IMR-90 (cell line): ENCODE measurements around the gene MICU1. TPM values are rescaled to one million over a fixed set of nuclear protein-coding genes. Genes with fewer than 3 reads are reported as not detected.

ENCODE experiments used
- ATAC-seq: fragments of 200-7000 bp; cut with Tn5 transposase; 2 replicates; pipeline ENCODE4 v1.9.1; 2020; ENCODE audit warnings: low read depth, mild to moderate bottlenecking, moderate library complexity
- BruUV-seq: library from RNA; stranded (reverse); fragments of 400-500 nt; replicated peaks from 2 replicates; lab custom pipeline; 2021; lab: Mats Ljungman, UMichigan
- CTCF ChIA-PET: fragments of 300-600 bp; formaldehyde crosslinking; extraction: SDS; loops from one replicate; lab custom pipeline; 2021; ENCODE audit warnings: antibody characterized with exemption; lab: Yijun Ruan, JAX
- POLR2A ChIA-PET: fragments of 300-600 bp; sonication (Branson Sonifier 250); formaldehyde crosslinking; loops from one replicate; lab custom pipeline; 2022; ENCODE audit warnings: antibody characterized with exemption; ENCODE audit not compliant: unreplicated experiment; lab: Charles Lee
- DNase-seq: peaks from one replicate; pipeline ENCODE4 v3.0.0; 2013
- H2AFZ ChIP-seq: replicated peaks from 2 replicates; pipeline ENCODE3; 2013; ENCODE audit warnings: low read length, mild to moderate bottlenecking; ENCODE audit not compliant: poor library complexity
- H2AK5ac ChIP-seq: 2 replicates; pipeline ENCODE4 v1.6.1; 2013; ENCODE audit warnings: low read depth, low read length, inconsistent platforms
- H2AK9ac ChIP-seq: replicated peaks from 2 replicates; pipeline ENCODE3; 2013; ENCODE audit warnings: mild to moderate bottlenecking, low read depth, low read length, moderate library complexity; ENCODE audit not compliant: poor library complexity
- H2BK120ac ChIP-seq: 2 replicates; pipeline ENCODE4 v1.6.1; 2013; ENCODE audit warnings: low read depth, low read length, inconsistent platforms
- H2BK15ac ChIP-seq: 3 replicates; pipeline ENCODE4 v1.6.1; 2013; ENCODE audit warnings: low read depth, low read length, inconsistent platforms
- H2BK20ac ChIP-seq: 2 replicates; pipeline ENCODE4 v1.6.1; 2013; ENCODE audit warnings: low read depth, mild to moderate bottlenecking, inconsistent platforms, low read length, moderate library complexity
- H2BK5ac ChIP-seq: 2 replicates; pipeline ENCODE4 v1.6.1; 2013; ENCODE audit warnings: mild to moderate bottlenecking, low read depth, low read length, inconsistent platforms; ENCODE audit not compliant: poor library complexity, severe bottlenecking
- H3K14ac ChIP-seq: replicated peaks from 2 replicates; pipeline ENCODE4 v1.6.1; 2013; ENCODE audit warnings: low read depth, low read length, inconsistent platforms
- H3K18ac ChIP-seq: 2 replicates; pipeline ENCODE4 v1.6.1; 2013; ENCODE audit warnings: low read depth, low read length, control low read depth
- H3K23ac ChIP-seq: 2 replicates; pipeline ENCODE4 v1.6.1; 2013; ENCODE audit warnings: low read depth, low read length, inconsistent platforms
- H3K27ac ChIP-seq: 2 replicates; pipeline ENCODE4 v1.5.1; 2013; ENCODE audit warnings: mild to moderate bottlenecking, control low read depth, low read length; ENCODE audit not compliant: insufficient read depth
- H3K27me3 ChIP-seq: 2 replicates; pipeline ENCODE4 v1.6.1; 2013; ENCODE audit warnings: low read length; ENCODE audit not compliant: control insufficient read depth, insufficient read depth
- H3K36me3 ChIP-seq: 2 replicates; pipeline ENCODE4 v1.6.1; 2013; ENCODE audit warnings: low read length, mixed read lengths; ENCODE audit not compliant: control insufficient read depth, insufficient read depth
- H3K4ac ChIP-seq: 2 replicates; pipeline ENCODE4 v1.6.1; 2013; ENCODE audit warnings: low read depth, low read length, inconsistent platforms
- H3K4me1 ChIP-seq: 2 replicates; pipeline ENCODE4 v1.6.1; 2013; ENCODE audit warnings: low read length, mixed read lengths; ENCODE audit not compliant: control insufficient read depth, insufficient read depth
- H3K4me2 ChIP-seq: 2 replicates; pipeline ENCODE4 v1.6.1; 2013; ENCODE audit warnings: low read depth, mild to moderate bottlenecking, control low read depth, low read length, moderate library complexity
- H3K4me3 ChIP-seq: 2 replicates; pipeline ENCODE4 v1.5.1; 2013; ENCODE audit warnings: low read depth, mild to moderate bottlenecking, control low read depth, low read length, moderate library complexity; ENCODE audit not compliant: insufficient read depth
- H3K56ac ChIP-seq: 2 replicates; pipeline ENCODE4 v1.6.1; 2013; ENCODE audit warnings: low read length, inconsistent platforms; ENCODE audit not compliant: insufficient read depth; ENCODE audit errors: extremely low read depth
- H3K79me1 ChIP-seq, 2 experiments: 2 replicates each; pipeline ENCODE4 v1.6.1; 2013; ENCODE audit warnings: low read length in 2 of 2, inconsistent platforms in 1 of 2, low read depth in 1 of 2
- H3K9ac ChIP-seq: 2 replicates; pipeline ENCODE4 v1.6.1; 2013; ENCODE audit warnings: low read depth, low read length, control low read depth
- H3K9me1 ChIP-seq: 2 replicates; pipeline ENCODE4 v1.6.1; 2013; ENCODE audit warnings: low read length, inconsistent platforms; ENCODE audit not compliant: insufficient read depth
- H3K9me3 ChIP-seq: 2 replicates; pipeline ENCODE4 v1.6.1; 2013; ENCODE audit warnings: low read length; ENCODE audit not compliant: control insufficient read depth, insufficient read depth
- H4K20me1 ChIP-seq: 2 replicates; pipeline ENCODE4 v1.6.1; 2013; ENCODE audit warnings: low read length, inconsistent platforms; ENCODE audit not compliant: insufficient read depth
- H4K5ac ChIP-seq: 2 replicates; pipeline ENCODE4 v1.6.1; 2013; ENCODE audit warnings: mild to moderate bottlenecking, low read depth, low read length, control low read depth
- H4K8ac ChIP-seq, 2 experiments: 2 replicates each; pipeline ENCODE4 v1.6.1; 2013; ENCODE audit warnings: low read depth in 2 of 2, low read length in 2 of 2, control low read depth in 1 of 2, inconsistent platforms in 1 of 2
- H4K91ac ChIP-seq: 2 replicates; pipeline ENCODE4 v1.6.1; 2013; ENCODE audit warnings: low read depth, low read length, inconsistent platforms; ENCODE audit not compliant: insufficient read depth
- BHLHE40 ChIP-seq: fragments of 150-350 bp; IDR thresholded peaks from 2 replicates; pipeline ENCODE4 v1.6.1; 2016; ENCODE audit warnings: mild to moderate bottlenecking, low read depth, low read length
- CEBPB ChIP-seq: IDR thresholded peaks from 2 replicates; pipeline ENCODE4 v1.6.1; 2012; ENCODE audit warnings: low read depth, low read length, improper control_type of control experiment
- CHD1 ChIP-seq: IDR thresholded peaks from 2 replicates; pipeline ENCODE4 v1.6.1; 2012; ENCODE audit warnings: low read depth, low read length, improper control_type of control experiment
- CTCF ChIP-seq: conservative IDR thresholded peaks from 2 replicates; pipeline ENCODE4 v1.5.1; 2012; ENCODE audit warnings: mild to moderate bottlenecking, low read depth, low read length, improper control_type of control experiment
- ELK1 ChIP-seq: fragments of 150-350 bp; IDR thresholded peaks from 2 replicates; pipeline ENCODE4 v1.6.1; 2016; ENCODE audit warnings: low read depth, mild to moderate bottlenecking, low read length, moderate library complexity, borderline replicate concordance
- FOS ChIP-seq: fragments of 150-350 bp; IDR thresholded peaks from 2 replicates; pipeline ENCODE4 v1.6.1; 2016; ENCODE audit warnings: low read depth, low read length
- MAFK ChIP-seq: IDR thresholded peaks from 2 replicates; pipeline ENCODE4 v1.6.1; 2012; ENCODE audit warnings: low read depth, low read length, improper control_type of control experiment
- MAZ ChIP-seq: IDR thresholded peaks from 2 replicates; pipeline ENCODE4 v1.6.1; 2012; ENCODE audit warnings: low read depth, mild to moderate bottlenecking, low read length, improper control_type of control experiment, moderate library complexity, borderline replicate concordance
- MXI1 ChIP-seq: IDR thresholded peaks from 2 replicates; pipeline ENCODE4 v1.6.1; 2012; ENCODE audit warnings: low read depth, mild to moderate bottlenecking, low read length, moderate library complexity, borderline replicate concordance
- NFE2L2 ChIP-seq: fragments of 150-350 bp; IDR thresholded peaks from 2 replicates; pipeline ENCODE4 v1.6.1; 2016; ENCODE audit warnings: low read depth, mild to moderate bottlenecking, low read length
- POLR2A ChIP-seq: IDR thresholded peaks from 2 replicates; pipeline ENCODE4 v1.6.1; 2012; ENCODE audit warnings: mild to moderate bottlenecking, low read depth, low read length
- RAD21 ChIP-seq: IDR thresholded peaks from 2 replicates; pipeline ENCODE4 v1.6.1; 2012; ENCODE audit warnings: low read length, improper control_type of control experiment
- RCOR1 ChIP-seq: IDR thresholded peaks from 2 replicates; pipeline ENCODE4 v1.6.1; 2012; ENCODE audit warnings: mild to moderate bottlenecking, low read length, improper control_type of control experiment; ENCODE audit not compliant: insufficient replicate concordance
- RFX5 ChIP-seq: IDR thresholded peaks from 2 replicates; pipeline ENCODE4 v1.8.0; 2012; ENCODE audit warnings: low read depth, mild to moderate bottlenecking, low read length, moderate library complexity
- SMC3 ChIP-seq: fragments of 150-350 bp; IDR thresholded peaks from 2 replicates; pipeline ENCODE4 v1.6.1; 2016; ENCODE audit warnings: low read depth, mild to moderate bottlenecking, antibody characterized with exemption, low read length, moderate library complexity
- WGBS, 2 experiments: methylation state at CpG; one replicate each; pipeline versions ENCODE4 v1.1.5 to v1.1.7; 2013; ENCODE audit warnings: missing lambda C conversion rate in 2 of 2; ENCODE audit not compliant: insufficient read length in 1 of 2; ENCODE audit errors: extremely low coverage in 2 of 2; 5-methylcytosine and 5-hydroxymethylcytosine counted together
- dilution Hi-C: fragments of 300-500 bp; cut with HindIII; formaldehyde crosslinking; loops from one replicate; pipeline ENCODE4 v1.14.3; 2018; ENCODE audit warnings: low sequenced_read_pairs; ENCODE audit not compliant: unreplicated experiment
- in situ Hi-C: fragments of 300-500 bp; cut with MboI; formaldehyde crosslinking; loops from 3 replicates; pipeline ENCODE4 v1.14.3; 2019; ENCODE audit warnings: low sequenced_read_pairs, inconsistent platforms, mixed read lengths
- intact Hi-C: fragments of 100-400 bp; cut with micrococcal nuclease; formaldehyde crosslinking; loops from 2 replicates; pipeline ENCODE4 v1.10.0; 2022
- polyA plus RNA-seq, 3 experiments: library from polyadenylated mRNA; depleted of rRNA; stranded (reverse); fragments of >200 nt; gene quantifications; 2 replicates each; pipeline ENCODE4 v1.2.3, GENCODE V29; 2012; ENCODE audit warnings: low replicate concordance in 1 of 3
- total RNA-seq: library from RNA; depleted of rRNA; stranded (reverse); fragments of >200 nt; gene quantifications from 2 replicates; pipeline ENCODE4 v1.2.3, GENCODE V29; 2012
- TF ChIP-seq, protein P1 (sequence below): fragments of 150-350 bp; IDR thresholded peaks from 2 replicates; pipeline ENCODE4 v1.6.1; 2017; ENCODE audit warnings: mild to moderate bottlenecking, antibody characterized with exemption, low read length, low read depth

MICU1 gene
- total and polyA plus RNA-seq, 2 of the 4 experiments (the other 2 are of a cell fraction) = 43.6 to 44.7 TPM

DNA sequence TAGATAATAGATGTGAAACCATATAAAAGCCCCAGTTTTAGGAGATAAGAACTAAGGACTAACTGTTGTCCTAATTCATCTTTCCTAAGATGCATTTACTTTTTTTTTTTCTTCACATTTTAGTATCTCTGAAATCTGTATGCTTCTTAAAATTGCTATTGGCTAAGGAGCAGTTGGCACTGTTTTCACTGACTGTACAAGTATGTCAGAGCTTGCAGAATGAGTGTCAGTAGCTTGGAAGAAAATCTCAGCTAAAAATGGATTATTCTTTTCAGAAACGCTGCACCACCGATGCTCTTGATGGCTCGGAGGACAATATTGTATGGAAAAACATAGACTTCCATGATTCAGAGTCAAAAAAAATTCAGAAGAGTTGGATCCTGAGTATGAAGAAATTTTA lies 180.0 kb downstream of the MICU1 start:
- Histone ChIP-seq H2AK9ac (no peak overlapping the region), H3K27ac (no peak overlapping the region), H3K4me2 (no peak overlapping the region), H4K20me1 (no peaks in the 10 kb centered on the region), H3K9me3 (no peaks in the 10 kb centered on the region), H3K4ac (no peak overlapping the region), H2BK15ac (no peak overlapping the region), H3K9me1 (no peaks in the 10 kb centered on the region), H3K4me1 (no peaks in the 10 kb centered on the region), H2BK5ac (no peak overlapping the region), H3K36me3 (0 out of 2 replicates have a peak, but pooled peaks cover 2% of the 10 kb centered on the region), H3K4me3 (no peak overlapping the region), H2BK120ac (no peak overlapping the region), H3K14ac (no peak overlapping the region), H3K27me3 (no peaks in the 10 kb centered on the region), H4K8ac (no peak overlapping the region), H4K5ac (no peak overlapping the region), H2AFZ (no peak overlapping the region), H3K23ac (no peak overlapping the region), H2AK5ac (no peak overlapping the region), H3K18ac (no peak overlapping the region), H2BK20ac (no peak overlapping the region), H3K56ac (no peak overlapping the region), H3K9ac (no peak overlapping the region), H4K91ac (no peak overlapping the region), H3K79me1 (no peaks in the 10 kb centered on the region)
- DNase-seq (no peak), ATAC-seq (no peak)
- BruUV-seq = no TSS peak
- POLR2A ChIA-PET = no interaction called here
- dilution Hi-C loops (no loop called here), in situ Hi-C loops (no loop called here), intact Hi-C loops (no loop called here)
- CTCF ChIA-PET = no interaction called here
- no CpG with 5 or more reads among the region's 3 CpGs for WGBS, 2 experiments
- TF ChIP-seq POLR2A (no peak), CHD1 (no peak), NFE2L2 (no peak), CTCF (no peak), RAD21 (no peak), FOS (no peak), SMC3 (no peak), CEBPB (no peak), BHLHE40 (no peak), RCOR1 (no peak), MXI1 (no peak), RFX5 (no peak), MAFK (no peak), MAZ (no peak), ELK1 (no peak)
- TF ChIP-seq, protein P1, sequence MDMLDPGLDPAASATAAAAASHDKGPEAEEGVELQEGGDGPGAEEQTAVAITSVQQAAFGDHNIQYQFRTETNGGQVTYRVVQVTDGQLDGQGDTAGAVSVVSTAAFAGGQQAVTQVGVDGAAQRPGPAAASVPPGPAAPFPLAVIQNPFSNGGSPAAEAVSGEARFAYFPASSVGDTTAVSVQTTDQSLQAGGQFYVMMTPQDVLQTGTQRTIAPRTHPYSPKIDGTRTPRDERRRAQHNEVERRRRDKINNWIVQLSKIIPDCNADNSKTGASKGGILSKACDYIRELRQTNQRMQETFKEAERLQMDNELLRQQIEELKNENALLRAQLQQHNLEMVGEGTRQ = no peak
